ENCODE results near the gene ANKRD9.

The ANKRD9 gene, protein sequence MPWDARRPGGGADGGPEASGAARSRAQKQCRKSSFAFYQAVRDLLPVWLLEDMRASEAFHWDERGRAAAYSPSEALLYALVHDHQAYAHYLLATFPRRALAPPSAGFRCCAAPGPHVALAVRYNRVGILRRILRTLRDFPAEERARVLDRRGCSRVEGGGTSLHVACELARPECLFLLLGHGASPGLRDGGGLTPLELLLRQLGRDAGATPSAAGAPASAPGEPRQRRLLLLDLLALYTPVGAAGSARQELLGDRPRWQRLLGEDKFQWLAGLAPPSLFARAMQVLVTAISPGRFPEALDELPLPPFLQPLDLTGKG

GRCh38 chr14:102509746-102510615, at the start of gene ANKRD9:
ANKRD9 (minus strand) TSS chr14:102509776; CDS start chr14:102507889, 1,887 bp downstream.
- H3K4me3 ChIP-seq (ENCODE audit: low read depth, low read length), result peak within 1 kb of the TSS; percentile 67
- peak; percentile 94 for DNase-seq (ENCODE audit: low read depth)
- TF ChIP-seq, protein P1, sequence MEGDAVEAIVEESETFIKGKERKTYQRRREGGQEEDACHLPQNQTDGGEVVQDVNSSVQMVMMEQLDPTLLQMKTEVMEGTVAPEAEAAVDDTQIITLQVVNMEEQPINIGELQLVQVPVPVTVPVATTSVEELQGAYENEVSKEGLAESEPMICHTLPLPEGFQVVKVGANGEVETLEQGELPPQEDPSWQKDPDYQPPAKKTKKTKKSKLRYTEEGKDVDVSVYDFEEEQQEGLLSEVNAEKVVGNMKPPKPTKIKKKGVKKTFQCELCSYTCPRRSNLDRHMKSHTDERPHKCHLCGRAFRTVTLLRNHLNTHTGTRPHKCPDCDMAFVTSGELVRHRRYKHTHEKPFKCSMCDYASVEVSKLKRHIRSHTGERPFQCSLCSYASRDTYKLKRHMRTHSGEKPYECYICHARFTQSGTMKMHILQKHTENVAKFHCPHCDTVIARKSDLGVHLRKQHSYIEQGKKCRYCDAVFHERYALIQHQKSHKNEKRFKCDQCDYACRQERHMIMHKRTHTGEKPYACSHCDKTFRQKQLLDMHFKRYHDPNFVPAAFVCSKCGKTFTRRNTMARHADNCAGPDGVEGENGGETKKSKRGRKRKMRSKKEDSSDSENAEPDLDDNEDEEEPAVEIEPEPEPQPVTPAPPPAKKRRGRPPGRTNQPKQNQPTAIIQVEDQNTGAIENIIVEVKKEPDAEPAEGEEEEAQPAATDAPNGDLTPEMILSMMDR (conservative IDR thresholded peaks at IDR 0.05; ENCODE audit: low read depth, low read length), result no peak

DNA sequence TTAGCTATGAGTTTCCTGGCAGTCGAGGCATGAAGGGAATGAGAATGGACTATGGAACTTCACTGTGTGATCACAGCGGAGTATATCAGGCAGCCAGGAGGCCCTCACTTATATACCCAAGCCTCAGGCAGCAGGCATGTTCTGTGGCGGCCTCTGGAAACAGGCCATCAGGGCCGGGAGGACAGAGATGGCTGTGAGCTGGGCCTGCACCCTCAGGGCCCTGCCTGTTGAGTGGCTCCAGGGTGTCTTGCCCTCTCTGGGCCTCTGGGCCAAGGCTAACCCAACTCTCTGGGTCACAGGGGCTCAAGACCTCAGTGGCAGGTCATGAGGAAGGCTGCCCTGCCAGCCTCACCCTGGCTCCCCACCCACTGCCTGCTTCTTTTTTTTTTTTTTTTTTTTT, 49.0 kb upstream of the ANKRD9 start:
- no peak for DNase-seq (ENCODE audit: low read depth)
- H3K4me3 ChIP-seq (ENCODE audit: low read depth, low read length), result no peak overlapping the region
- TF ChIP-seq, protein P1 (conservative IDR thresholded peaks at IDR 0.05; ENCODE audit: low read depth, low read length), result no peak

DNA sequence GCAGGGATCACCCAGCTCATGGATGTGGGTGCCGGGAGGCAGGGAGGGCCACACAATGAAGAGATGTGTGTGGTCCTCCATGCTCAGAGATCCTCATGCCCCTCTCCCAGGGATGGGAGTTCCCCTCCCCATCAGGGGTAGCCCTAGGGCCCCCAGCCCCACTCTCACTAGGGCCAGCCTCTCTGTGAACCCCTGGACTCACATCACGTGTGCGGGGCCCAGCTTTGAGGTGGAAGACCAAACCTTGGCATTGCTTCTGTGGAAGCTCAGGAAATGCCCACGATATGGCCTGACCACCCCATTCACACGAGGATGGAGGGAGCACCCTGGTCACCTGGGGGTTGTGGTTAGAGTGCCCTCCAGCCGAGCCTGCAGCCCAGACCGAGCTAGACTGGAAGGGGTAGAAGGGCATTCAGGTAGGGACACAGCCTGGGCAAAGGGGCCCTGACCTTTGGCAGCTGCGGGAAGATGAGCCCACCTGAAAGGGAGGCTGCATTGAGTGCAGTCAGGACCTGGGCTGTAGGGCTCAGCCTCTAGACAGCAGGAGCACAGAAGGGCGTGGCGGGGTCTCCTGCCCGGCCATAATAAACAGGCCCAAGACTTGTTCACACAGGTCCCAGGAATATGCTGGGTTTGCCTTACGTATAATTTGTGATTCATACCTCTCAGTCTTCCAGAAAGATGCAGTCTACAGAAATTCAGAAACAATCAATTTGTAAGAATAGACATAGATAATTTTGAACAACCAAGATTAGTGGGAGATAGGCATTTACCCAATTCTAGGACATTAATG, 48.1 kb upstream of the ANKRD9 start:
- H3K4me3 ChIP-seq (ENCODE audit: low read depth, low read length), result no peak overlapping the region
- no peak for DNase-seq (ENCODE audit: low read depth)
- TF ChIP-seq, protein P1 (conservative IDR thresholded peaks at IDR 0.05; ENCODE audit: low read depth, low read length), result no peak

GRCh38 chr14:102556098-102556677, 46.6 kb upstream of the ANKRD9 start:
- H3K4me3 ChIP-seq (ENCODE audit: low read depth, low read length), result no peak overlapping the region
- DNase-seq (ENCODE audit: low read depth), result no peak
- TF ChIP-seq, protein P1 (conservative IDR thresholded peaks at IDR 0.05; ENCODE audit: low read depth, low read length), result no peak

DNA sequence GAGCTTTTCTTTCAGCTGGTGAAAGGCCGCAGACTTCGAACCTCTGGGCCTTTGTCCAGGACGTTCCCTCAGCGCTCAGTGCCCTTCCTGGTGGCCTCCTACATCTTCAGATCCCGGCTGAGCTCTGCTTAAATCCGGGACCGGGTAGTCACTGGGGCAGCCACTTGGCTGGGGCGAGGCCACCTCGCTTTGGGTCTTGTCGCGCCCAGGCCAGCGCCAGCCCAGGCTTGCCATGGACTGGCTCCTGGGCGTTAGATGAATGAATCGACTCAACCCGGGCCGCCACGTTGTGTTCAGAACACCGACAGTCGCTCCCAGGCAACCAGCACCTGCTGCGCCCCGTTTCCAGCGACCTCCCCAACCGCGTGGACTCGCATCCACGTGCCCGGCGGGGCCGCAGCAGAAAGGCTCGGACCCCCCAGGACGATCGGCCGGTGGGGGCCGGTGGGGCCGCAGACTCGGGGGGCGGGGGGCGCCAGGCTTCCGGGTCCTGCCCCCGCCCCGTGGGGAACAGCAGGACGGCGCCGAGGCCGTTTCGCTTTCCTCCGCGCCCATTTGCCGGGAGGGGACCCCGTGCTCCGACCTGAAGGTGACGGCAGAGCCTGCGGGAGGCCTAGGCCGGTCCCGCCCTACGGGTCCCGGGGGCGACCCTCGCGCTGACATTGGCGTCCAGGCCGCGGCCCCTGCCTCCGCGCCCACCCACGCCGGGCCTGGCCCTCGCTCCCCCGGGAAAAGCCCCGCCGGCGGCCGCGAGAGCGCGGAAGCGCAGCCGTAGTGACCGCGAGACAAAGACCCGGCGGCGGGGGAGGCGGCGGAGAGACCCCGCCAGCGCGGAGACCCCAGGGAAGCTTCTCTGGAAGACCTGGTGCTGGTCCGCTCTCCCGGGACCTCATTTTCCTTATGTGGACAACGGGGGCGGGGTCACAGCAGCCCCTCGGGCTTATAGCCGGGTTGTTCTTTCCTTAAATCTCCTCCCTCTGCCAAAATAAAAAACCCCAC, 45.5 kb upstream of the ANKRD9 start:
- no peak for DNase-seq (ENCODE audit: low read depth)
- peak overlapping the region; percentile 69 for H3K4me3 ChIP-seq (ENCODE audit: low read depth, low read length)
- TF ChIP-seq, protein P1 (conservative IDR thresholded peaks at IDR 0.05; ENCODE audit: low read depth, low read length), result no peak

All from choroid plexus epithelial cell (primary cell).